ENCODE data around the gene DCTN2. TPM values are rescaled to one million over a fixed set of nuclear protein-coding genes. Genes with fewer than 3 reads are reported as not detected.

Gene DCTN2
- total RNA-seq, 4 donors from 2014 or later: 161 to 326 (median 229) TPM

DNA sequence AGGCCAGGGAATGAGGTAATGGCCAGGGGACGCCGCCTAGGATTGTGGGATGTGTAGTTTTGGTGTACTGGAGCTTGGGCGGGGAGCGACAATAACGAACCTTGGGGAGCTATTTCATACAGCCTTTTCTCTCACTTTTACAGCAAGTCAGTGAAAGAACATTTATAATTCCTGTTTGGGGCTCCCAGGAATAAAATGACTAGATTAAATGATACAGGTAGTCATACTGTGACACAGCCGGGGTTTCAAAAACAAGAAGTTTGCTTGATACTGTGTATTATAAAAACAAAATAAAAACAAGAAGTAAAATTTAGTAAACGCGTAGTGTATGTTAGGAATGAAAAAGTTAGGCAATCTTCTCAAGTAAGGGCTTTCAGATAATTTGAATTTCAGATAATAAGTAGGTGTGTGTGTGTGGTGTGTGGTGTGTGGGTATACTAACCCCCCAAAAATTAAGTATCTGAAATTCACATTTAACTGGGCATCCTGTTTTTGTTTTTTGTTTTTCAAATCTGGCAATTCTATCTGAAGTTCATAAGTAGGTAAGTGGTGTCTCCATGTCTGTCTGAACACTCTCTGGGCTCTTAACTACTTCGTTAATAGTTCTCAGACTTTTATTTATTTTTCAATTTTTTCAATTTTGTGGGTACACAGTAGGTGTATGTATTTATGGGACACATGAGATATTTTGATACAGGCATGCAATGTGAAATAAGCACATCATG, 458 bp upstream of the DCTN2 start:
- peak overlapping the region; percentile 85 to 96 (median 89) for H3K27ac ChIP-seq

DNA sequence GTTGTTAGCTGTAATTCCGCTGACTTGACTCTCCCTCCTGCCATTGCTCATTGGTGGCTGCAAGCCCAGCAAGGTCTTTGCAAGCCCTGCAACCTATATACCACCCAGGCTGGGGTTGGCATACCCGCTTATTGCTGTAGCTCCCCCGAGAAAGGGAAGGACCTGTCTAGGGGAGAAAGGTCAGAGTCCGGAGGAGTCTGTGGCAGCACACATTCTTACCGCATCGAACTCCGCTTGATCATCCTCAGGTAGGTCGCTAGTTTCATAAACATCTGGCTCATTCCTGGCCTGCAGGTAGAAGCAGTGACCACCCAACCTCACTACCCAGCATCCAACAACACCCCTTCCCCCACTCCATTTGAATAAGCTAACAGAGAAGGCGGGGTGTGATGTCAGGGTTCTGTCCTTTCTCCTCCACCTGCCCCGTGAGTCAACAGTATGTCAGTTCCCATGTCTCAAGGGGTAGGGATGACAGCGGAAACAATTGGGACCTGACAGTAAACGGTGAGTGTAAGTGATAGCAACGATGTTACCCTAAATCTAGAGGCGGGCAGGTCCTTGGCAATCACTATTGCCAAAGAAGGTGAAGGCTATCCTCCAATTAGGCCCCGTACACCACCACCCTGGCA, 1.1 kb downstream of the DCTN2 start:
- Histone ChIP-seq H3K4me1 (peaks cover 0 to 27% (median 3%) of the 10 kb centered on the region in 4 donors), H3K27me3 (no peaks in the 10 kb centered on the region), H3K27ac (peak overlapping the region in 3 of 4 donors; percentile 85 to 96 (median 91)), H3K9me3 (no peaks in the 10 kb centered on the region), H3K4me3 (peak overlapping the region; percentile 69 to 99 (median 86)), H3K36me3 (no peaks in the 10 kb centered on the region)
- TF ChIP-seq, protein P1, sequence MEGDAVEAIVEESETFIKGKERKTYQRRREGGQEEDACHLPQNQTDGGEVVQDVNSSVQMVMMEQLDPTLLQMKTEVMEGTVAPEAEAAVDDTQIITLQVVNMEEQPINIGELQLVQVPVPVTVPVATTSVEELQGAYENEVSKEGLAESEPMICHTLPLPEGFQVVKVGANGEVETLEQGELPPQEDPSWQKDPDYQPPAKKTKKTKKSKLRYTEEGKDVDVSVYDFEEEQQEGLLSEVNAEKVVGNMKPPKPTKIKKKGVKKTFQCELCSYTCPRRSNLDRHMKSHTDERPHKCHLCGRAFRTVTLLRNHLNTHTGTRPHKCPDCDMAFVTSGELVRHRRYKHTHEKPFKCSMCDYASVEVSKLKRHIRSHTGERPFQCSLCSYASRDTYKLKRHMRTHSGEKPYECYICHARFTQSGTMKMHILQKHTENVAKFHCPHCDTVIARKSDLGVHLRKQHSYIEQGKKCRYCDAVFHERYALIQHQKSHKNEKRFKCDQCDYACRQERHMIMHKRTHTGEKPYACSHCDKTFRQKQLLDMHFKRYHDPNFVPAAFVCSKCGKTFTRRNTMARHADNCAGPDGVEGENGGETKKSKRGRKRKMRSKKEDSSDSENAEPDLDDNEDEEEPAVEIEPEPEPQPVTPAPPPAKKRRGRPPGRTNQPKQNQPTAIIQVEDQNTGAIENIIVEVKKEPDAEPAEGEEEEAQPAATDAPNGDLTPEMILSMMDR (IDR thresholded peaks at IDR 0.05): no peak
- no peak for TF ChIP-seq POLR2A (IDR thresholded peaks at IDR 0.05)
- peak in 2 of 3 donors; percentile 63 to 65 for DNase-seq

More for the DNA sequence above, 458 bp upstream of the DCTN2 start:
- no peaks in the 10 kb centered on the region for H3K9me3 ChIP-seq
- no peaks in the 10 kb centered on the region for H3K27me3 ChIP-seq
- no peaks in the 10 kb centered on the region for H3K36me3 ChIP-seq
- peak overlapping the region; percentile 69 to 99 (median 86) for H3K4me3 ChIP-seq
- TF ChIP-seq, protein P1 (IDR thresholded peaks at IDR 0.05): no peak
- TF ChIP-seq POLR2A (IDR thresholded peaks at IDR 0.05): no peak
- DNase-seq: no peak
- peaks cover 0 to 27% (median 3%) of the 10 kb centered on the region in 4 donors for H3K4me1 ChIP-seq

DNA sequence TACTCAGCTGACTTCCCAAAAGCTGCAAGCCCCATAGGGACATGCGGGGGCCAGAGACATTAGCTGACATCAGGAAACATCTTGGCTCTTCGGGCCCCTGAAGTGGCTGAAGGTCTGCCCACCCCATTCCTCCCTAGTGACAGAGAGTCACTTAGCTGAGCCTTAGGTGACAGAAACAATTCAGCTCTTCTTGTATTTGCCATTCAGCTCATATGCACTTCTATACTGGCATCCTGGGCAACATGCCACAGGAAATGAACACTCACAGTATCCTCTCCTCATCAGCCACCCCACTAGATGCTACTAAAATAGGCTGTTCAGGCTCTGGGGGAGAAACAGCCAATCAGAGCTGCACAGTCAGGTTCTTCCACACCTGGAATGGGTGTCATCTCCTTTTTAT, 3.4 kb downstream of the DCTN2 start:
- H3K27me3 ChIP-seq: no peaks in the 10 kb centered on the region
- H3K9me3 ChIP-seq: no peaks in the 10 kb centered on the region
- TF ChIP-seq, protein P1 (IDR thresholded peaks at IDR 0.05): no peak
- TF ChIP-seq POLR2A (IDR thresholded peaks at IDR 0.05): no peak
- no peak for DNase-seq
- H3K4me3 ChIP-seq: no peak overlapping the region
- H3K27ac ChIP-seq: no peak overlapping the region
- H3K4me1 ChIP-seq: peaks cover 0 to 16% (median 0%) of the 10 kb centered on the region in 4 donors
- peaks cover 0 to 16% (median 0%) of the 10 kb centered on the region in 3 donors for H3K36me3 ChIP-seq

DNA sequence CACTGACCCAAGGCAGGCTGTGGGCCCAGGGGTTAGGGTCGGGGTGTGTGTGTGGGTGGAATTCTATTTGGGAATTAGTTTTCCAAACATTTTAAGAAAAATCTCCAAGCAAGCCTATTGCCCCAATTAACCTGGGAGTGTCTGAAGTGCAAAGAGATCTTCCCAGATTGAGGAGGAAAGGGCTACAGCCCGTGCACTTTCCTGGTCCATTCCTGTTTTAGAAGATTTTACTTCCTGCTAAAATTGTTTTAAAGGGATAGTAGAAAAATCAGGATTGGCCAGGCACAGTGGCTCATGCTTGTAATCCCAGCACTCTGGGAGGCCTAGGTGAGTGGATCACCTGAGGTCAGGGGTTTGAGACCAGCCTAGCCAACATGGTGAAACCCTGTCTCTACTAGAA, 5.3 kb downstream of the DCTN2 start:
- Histone ChIP-seq H3K27me3 (no peaks in the 10 kb centered on the region), H3K36me3 (peaks cover 0 to 31% (median 0%) of the 10 kb centered on the region in 3 donors), H3K9me3 (no peaks in the 10 kb centered on the region), H3K4me3 (no peak overlapping the region), H3K4me1 (peaks cover 0 to 16% (median 0%) of the 10 kb centered on the region in 4 donors), H3K27ac (peak overlapping the region in 1 of 4 donors; percentile 13)
- no peak for DNase-seq
- TF ChIP-seq POLR2A (IDR thresholded peaks at IDR 0.05): no peak
- TF ChIP-seq, protein P1 (IDR thresholded peaks at IDR 0.05): no peak

DNA sequence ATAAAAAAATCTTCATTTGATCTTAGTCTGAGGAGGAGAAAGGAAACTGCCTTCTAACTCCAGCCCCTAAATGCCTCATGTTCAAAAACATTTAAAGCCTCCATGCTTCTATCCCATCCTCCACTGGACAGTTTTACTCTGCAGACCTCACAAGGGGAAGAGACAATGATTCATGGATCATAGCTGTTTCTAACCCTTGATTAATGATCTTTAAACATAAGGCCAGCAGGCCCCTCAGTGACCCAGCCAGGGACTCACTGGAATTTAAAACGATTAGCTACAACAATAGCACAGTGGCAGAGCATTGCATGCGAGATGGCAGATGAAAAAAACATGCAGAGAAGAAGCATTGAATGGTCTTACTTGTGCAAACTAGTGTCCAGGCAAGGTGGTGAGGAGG, 6.0 kb downstream of the DCTN2 start:
- TF ChIP-seq, protein P1 (IDR thresholded peaks at IDR 0.05): no peak
- TF ChIP-seq POLR2A (IDR thresholded peaks at IDR 0.05): no peak
- H3K36me3 ChIP-seq: peaks cover 0 to 31% (median 0%) of the 10 kb centered on the region in 3 donors
- DNase-seq: no peak
- no peak overlapping the region for H3K4me3 ChIP-seq
- no peaks in the 10 kb centered on the region for H3K9me3 ChIP-seq
- no peak overlapping the region for H3K27ac ChIP-seq
- H3K27me3 ChIP-seq: no peaks in the 10 kb centered on the region
- H3K4me1 ChIP-seq: peaks cover 0 to 13% (median 0%) of the 10 kb centered on the region in 4 donors

Measured in Peyer's patch (tissue), 4 donors.